H9 (cell line): Measurements from ENCODE around the gene KBTBD13. TPM values are rescaled to one million over a fixed set of nuclear protein-coding genes. Genes with fewer than 3 reads are reported as not detected.

Experiments used
- DNase-seq: peaks from one replicate; pipeline ENCODE4 v3.0.0-alpha.2; 2017
- H2AFZ ChIP-seq: one replicate; pipeline ENCODE4 v1.6.1; 2013; ENCODE audit warnings: mild to moderate bottlenecking, low read length, control low read depth, moderate library complexity
- H2AK5ac ChIP-seq: 2 replicates; pipeline ENCODE4 v1.6.1; 2013; ENCODE audit warnings: low read length, control low read depth, mixed read lengths; ENCODE audit not compliant: insufficient read length
- H2BK120ac ChIP-seq: one replicate; pipeline ENCODE4 v1.6.1; 2013; ENCODE audit warnings: low read depth, mild to moderate bottlenecking, low read length, control low read depth, inconsistent platforms; ENCODE audit not compliant: poor library complexity, severe bottlenecking
- H2BK12ac ChIP-seq: 2 replicates; pipeline ENCODE4 v1.6.1; 2013; ENCODE audit warnings: low read length, control low read depth, mixed read lengths, low read depth; ENCODE audit not compliant: insufficient read length
- H2BK15ac ChIP-seq: 2 replicates; pipeline ENCODE4 v1.6.1; 2013; ENCODE audit warnings: low read depth, low read length, control low read depth
- H2BK20ac ChIP-seq: one replicate; pipeline ENCODE4 v1.6.1; 2013; ENCODE audit warnings: low read depth, mild to moderate bottlenecking, low read length, control low read depth, inconsistent platforms; ENCODE audit not compliant: poor library complexity, severe bottlenecking
- H2BK5ac ChIP-seq: 2 replicates; pipeline ENCODE4 v1.6.1; 2013; ENCODE audit warnings: low read length, control low read depth, mixed read lengths; ENCODE audit not compliant: insufficient read length
- H3K14ac ChIP-seq: 2 replicates; pipeline ENCODE4 v1.6.1; 2013; ENCODE audit warnings: low read length, control low read depth; ENCODE audit not compliant: insufficient read depth
- H3K18ac ChIP-seq: 2 replicates; pipeline ENCODE4 v1.6.1; 2013; ENCODE audit warnings: low read depth, mild to moderate bottlenecking, mixed read lengths, low read length, control low read depth; ENCODE audit not compliant: insufficient read length
- H3K23ac ChIP-seq: 2 replicates; pipeline ENCODE4 v1.6.1; 2013; ENCODE audit warnings: low read length, control low read depth, mixed read lengths, low read depth; ENCODE audit not compliant: insufficient read length
- H3K23me2 ChIP-seq: 2 replicates; pipeline ENCODE4 v1.6.1; 2013; ENCODE audit warnings: low read depth, mild to moderate bottlenecking, mixed read lengths, low read length, control low read depth; ENCODE audit not compliant: insufficient read length, poor library complexity, severe bottlenecking
- H3K27ac ChIP-seq: 2 replicates; pipeline ENCODE4 v1.5.1; 2013; ENCODE audit warnings: low read length, control low read depth, mixed read lengths, low read depth; ENCODE audit not compliant: insufficient read length
- H3K27me3 ChIP-seq: 2 replicates; pipeline ENCODE4 v1.6.1; 2013; ENCODE audit warnings: low read length, control low read depth, inconsistent platforms; ENCODE audit not compliant: insufficient read depth
- H3K4ac ChIP-seq: 2 replicates; pipeline ENCODE4 v1.6.1; 2013; ENCODE audit warnings: low read depth, mild to moderate bottlenecking, control low read depth, inconsistent platforms, low read length, moderate library complexity
- H3K4me1 ChIP-seq: 2 replicates; pipeline ENCODE4 v1.6.1; 2013; ENCODE audit warnings: low read length, control low read depth, inconsistent platforms; ENCODE audit not compliant: insufficient read depth
- H3K4me2 ChIP-seq: 2 replicates; pipeline ENCODE4 v1.6.1; 2013; ENCODE audit warnings: low read length, control low read depth, mixed read lengths; ENCODE audit not compliant: insufficient read length, insufficient read depth
- H3K56ac ChIP-seq: 2 replicates; pipeline ENCODE4 v1.6.1; 2013; ENCODE audit warnings: low read depth, mild to moderate bottlenecking, mixed read lengths, low read length, control low read depth; ENCODE audit not compliant: insufficient read length
- H3K79me1 ChIP-seq: 2 replicates; pipeline ENCODE4 v1.6.1; 2013; ENCODE audit warnings: low read depth, mild to moderate bottlenecking, moderate library complexity, low read length, control low read depth, inconsistent platforms; ENCODE audit not compliant: insufficient read depth, poor library complexity, severe bottlenecking
- H3K79me2 ChIP-seq: 2 replicates; pipeline ENCODE4 v1.6.1; 2013; ENCODE audit warnings: low read length, control low read depth, inconsistent platforms; ENCODE audit not compliant: insufficient read depth
- H3K9ac ChIP-seq: 2 replicates; pipeline ENCODE4 v1.6.1; 2013; ENCODE audit warnings: low read length, control low read depth, mixed read lengths; ENCODE audit not compliant: insufficient read length; ENCODE audit errors: extremely low read depth
- H3K9me3 ChIP-seq: one replicate; pipeline ENCODE4 v1.6.1; 2013; ENCODE audit warnings: low read depth, low read length, inconsistent platforms; ENCODE audit not compliant: control insufficient read depth
- H3T11ph ChIP-seq: one replicate; pipeline ENCODE4 v1.6.1; 2013; ENCODE audit warnings: mild to moderate bottlenecking, low read length, control low read depth, inconsistent platforms
- H4K20me1 ChIP-seq: one replicate; pipeline ENCODE4 v1.6.1; 2013; ENCODE audit not compliant: control insufficient read depth, insufficient read length, insufficient read depth
- H4K5ac ChIP-seq: 2 replicates; pipeline ENCODE4 v1.6.1; 2013; ENCODE audit warnings: low read depth, mild to moderate bottlenecking, mixed read lengths, low read length, control low read depth; ENCODE audit not compliant: insufficient read length
- H4K8ac ChIP-seq: replicated peaks from 2 replicates; pipeline ENCODE4 v1.6.1; 2013; ENCODE audit warnings: low read length, control low read depth, mixed read lengths, low read depth; ENCODE audit not compliant: insufficient read length
- H4K91ac ChIP-seq: 2 replicates; pipeline ENCODE4 v1.6.1; 2013; ENCODE audit warnings: low read depth, mild to moderate bottlenecking, moderate library complexity, mixed read lengths, low read length, control low read depth; ENCODE audit not compliant: insufficient read length
- H3K27ac Mint-ChIP-seq, 3 experiments: 2 replicates in 2 of 3; 3 replicates in 1 of 3; pipeline ENCODE4 v1.8.0; 2020 to 2021; ENCODE audit warnings: mixed read lengths in 3 of 3, mild to moderate bottlenecking in 1 of 3, moderate library complexity in 1 of 3
- H3K27me3 Mint-ChIP-seq: 2 replicates; pipeline ENCODE4 v1.8.0; 2021; ENCODE audit warnings: low read depth, mild to moderate bottlenecking, moderate library complexity, mixed read lengths
- H3K36me3 Mint-ChIP-seq, 3 experiments: 2 replicates in 2 of 3; 3 replicates in 1 of 3; pipeline ENCODE4 v1.8.0; 2020 to 2021; ENCODE audit warnings: low read depth in 3 of 3, mixed read lengths in 3 of 3; ENCODE audit not compliant: insufficient read depth in 1 of 3
- H3K4me1 Mint-ChIP-seq, 2 experiments: 2 replicates each; pipeline ENCODE4 v1.8.0; 2020; ENCODE audit warnings: mixed read lengths in 2 of 2
- H3K4me3 Mint-ChIP-seq, 2 experiments: 2 replicates in 1 of 2; 3 replicates in 1 of 2; pipeline ENCODE4 v1.8.0; 2020 to 2021; ENCODE audit warnings: mild to moderate bottlenecking in 2 of 2, mixed read lengths in 2 of 2, moderate library complexity in 1 of 2
- H3K9me3 Mint-ChIP-seq, 2 experiments: 2 replicates in 1 of 2; 3 replicates in 1 of 2; pipeline ENCODE4 v1.8.0; 2020; ENCODE audit warnings: mild to moderate bottlenecking in 2 of 2, mixed read lengths in 2 of 2, moderate library complexity in 1 of 2
- CTCF ChIP-seq: fragments of 200-600 bp; sonication (generic); conservative IDR thresholded peaks from 3 replicates; pipeline ENCODE4 v1.8.0; 2021; ENCODE audit warnings: antibody characterized with exemption, mild to moderate bottlenecking
- WGBS: extraction: QIAGEN DNeasy Blood & Tissue Kit; methylation state at CpG from one replicate; pipeline ENCODE4 v1.1.7; 2013; ENCODE audit warnings: missing lambda C conversion rate, low lambda C conversion rate, mixed read lengths; ENCODE audit not compliant: insufficient read length; ENCODE audit errors: extremely low coverage; 5-methylcytosine and 5-hydroxymethylcytosine counted together
- total RNA-seq: library from RNA; stranded (reverse); gene quantifications from 2 replicates; pipeline ENCODE4 v1.2.1, GENCODE V29; 2021

Gene KBTBD13
- total RNA-seq, 1 experiment from 2014 or later = not detected

- H3K14ac ChIP-seq = no peak overlapping the region
- H3K9ac ChIP-seq = no peak overlapping the region
- H3K36me3 Mint-ChIP-seq = no peaks in the 10 kb centered on the region
- no peak overlapping the region for H3K27ac Mint-ChIP-seq
- H3K79me1 ChIP-seq = no peaks in the 10 kb centered on the region
- no peak for TF ChIP-seq CTCF
- H2AK5ac ChIP-seq = no peak overlapping the region
- H4K91ac ChIP-seq = no peak overlapping the region
- no peak overlapping the region for H2BK20ac ChIP-seq
- no peak overlapping the region for H3K23ac ChIP-seq
- H4K20me1 ChIP-seq = no peaks in the 10 kb centered on the region
- WGBS = no CpG with 5 or more reads among the region's 5 CpGs
- H3K9me3 ChIP-seq = no peaks in the 10 kb centered on the region
- H2BK12ac ChIP-seq = no peak overlapping the region
- H3K27ac ChIP-seq = no peak overlapping the region
- H3K27me3 ChIP-seq = no peaks in the 10 kb centered on the region
- H3K79me2 ChIP-seq = no peaks in the 10 kb centered on the region
- H2BK15ac ChIP-seq = no peak overlapping the region
- no peak overlapping the region for H2AFZ ChIP-seq
- no peak overlapping the region for H3K56ac ChIP-seq
- H3K4me1 ChIP-seq = no peaks in the 10 kb centered on the region
- DNase-seq = no peak
- no peak overlapping the region for H4K8ac ChIP-seq
- H2BK5ac ChIP-seq = no peak overlapping the region
- H3K23me2 ChIP-seq = no peaks in the 10 kb centered on the region
- peaks cover 5% of the 10 kb centered on the region; the same call in 1 of the 2 replicates for H3K27me3 Mint-ChIP-seq
- H3T11ph ChIP-seq = no peak overlapping the region
- H2BK120ac ChIP-seq = no peak overlapping the region
- no peaks in the 10 kb centered on the region for H3K9me3 Mint-ChIP-seq
- H3K18ac ChIP-seq = no peak overlapping the region
- no peak overlapping the region for H3K4me2 ChIP-seq
- H3K4me1 Mint-ChIP-seq = no peaks in the 10 kb centered on the region
- H4K5ac ChIP-seq = no peak overlapping the region
- H3K4ac ChIP-seq = no peak overlapping the region
- H3K4me3 Mint-ChIP-seq = no peak overlapping the region
Observed at GRCh38 chr15:65038836-65039235, 37.7 kb upstream of the KBTBD13 start.
